ENCODE measurements around the gene ZBTB49.
A peak's percentile ranks its signal among the peaks of the same experiment; 100 is the strongest.
"Not testable (repeated sequence)": the region's sequence is repeated elsewhere in the genome, so short reads cannot be mapped to it uniquely, and the experiment has no call there.

Gene ZBTB49

DNA sequence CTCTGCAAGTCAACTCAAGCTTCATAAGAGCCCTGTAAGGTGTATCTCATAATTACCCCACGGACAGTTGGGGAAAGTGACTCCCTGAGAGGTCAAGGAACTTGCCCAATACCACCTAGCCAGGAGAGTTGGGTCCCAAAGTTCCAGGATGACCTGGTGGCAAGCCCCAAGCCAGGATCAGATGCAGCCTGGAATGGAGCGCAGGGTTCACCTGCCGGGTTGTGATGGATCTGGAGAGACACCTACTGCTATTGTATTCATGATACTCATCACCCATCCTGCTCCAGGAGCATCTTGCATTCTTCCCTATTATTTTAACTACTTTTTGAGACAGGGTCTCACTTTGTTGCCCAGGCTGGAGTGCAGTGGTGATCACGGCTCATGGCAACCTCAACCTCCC, 36.1 kb downstream of the ZBTB49 start:
- DNase-seq (ENCODE audit: low spot score): no peak

DNA sequence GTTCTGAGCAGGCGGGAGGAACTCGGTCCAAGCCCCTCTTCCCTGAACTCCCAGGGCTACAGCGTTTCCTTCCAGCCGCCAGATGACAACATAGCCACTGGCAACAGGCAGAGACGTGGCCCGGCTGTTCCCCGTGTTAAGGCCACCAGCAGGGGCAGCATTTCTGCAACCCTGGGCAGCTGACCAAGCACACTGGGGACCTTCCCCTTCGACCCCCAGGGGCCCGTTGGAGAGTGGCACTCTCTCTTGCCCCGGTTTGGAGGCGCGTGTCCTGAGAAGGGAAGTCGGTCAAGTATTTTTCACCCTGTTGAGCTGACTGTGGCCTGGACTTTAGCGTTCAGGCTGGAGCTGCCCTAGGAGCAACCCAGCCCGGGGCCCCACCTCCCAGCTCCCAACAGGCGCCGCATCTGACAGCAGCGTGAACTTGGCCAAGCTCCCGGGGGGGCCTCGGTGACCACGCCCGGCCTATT, 37.6 kb downstream of the ZBTB49 start:
- no peak for DNase-seq (ENCODE audit: low spot score)

DNA sequence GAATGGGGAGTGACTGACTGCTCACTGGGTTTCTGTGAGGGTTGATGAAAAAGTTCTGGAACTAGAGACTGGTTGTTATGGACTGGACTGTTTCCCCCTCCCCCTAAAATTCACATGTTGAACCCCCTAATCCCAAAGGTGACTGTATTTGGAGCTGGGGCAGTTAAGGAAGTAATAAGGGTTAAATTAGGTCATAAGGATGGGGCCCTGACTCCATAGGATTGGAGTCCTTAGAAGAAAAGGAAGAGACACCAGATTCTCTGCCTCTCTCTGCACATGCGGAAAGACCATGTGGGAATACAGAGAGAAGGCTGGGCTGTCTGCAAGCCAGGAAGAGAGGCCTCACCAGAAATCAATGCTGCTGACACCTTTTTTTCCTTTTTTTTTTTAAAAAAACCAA, 38.2 kb downstream of the ZBTB49 start:
- no peak for DNase-seq (ENCODE audit: low spot score)

DNA sequence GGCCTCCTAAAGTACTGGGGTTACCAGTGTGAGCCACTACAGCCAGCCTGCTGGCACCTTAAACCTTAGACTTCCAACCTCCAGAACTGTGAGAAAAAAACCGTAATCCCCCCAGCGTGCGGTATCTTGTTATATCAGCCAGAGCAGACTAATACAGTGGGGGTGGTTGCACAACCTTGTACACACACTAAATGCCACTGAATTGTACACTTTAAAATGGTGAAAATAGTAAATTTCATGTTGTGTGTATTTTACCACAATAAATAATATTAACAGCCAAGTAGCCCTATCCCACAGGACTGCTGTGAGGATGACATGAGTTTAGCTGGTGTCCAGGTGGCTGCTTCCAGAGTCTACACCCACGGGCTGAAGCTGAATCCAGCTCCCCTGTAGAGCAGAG, 38.8 kb downstream of the ZBTB49 start:
- no peak for DNase-seq (ENCODE audit: low spot score)

DNA sequence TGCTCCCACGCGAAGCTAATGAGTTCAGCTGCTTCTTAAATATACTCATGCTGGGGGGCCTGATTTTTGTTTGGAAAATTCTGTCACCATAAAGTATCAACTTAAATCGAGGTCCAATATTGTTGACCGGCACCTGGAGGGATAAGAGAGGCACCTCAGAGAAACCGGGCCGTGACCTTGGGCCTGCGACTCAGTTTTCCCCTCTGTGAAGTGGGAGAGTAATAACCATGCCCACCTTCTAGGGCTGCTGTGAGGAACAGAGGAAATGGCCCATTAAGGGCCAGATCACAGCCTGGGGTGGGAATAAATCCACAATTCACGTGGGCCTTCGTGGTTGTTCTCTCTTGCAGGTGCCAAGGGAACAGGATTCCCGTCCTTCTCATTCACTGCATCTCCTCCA, 39.4 kb downstream of the ZBTB49 start:
- no peak for DNase-seq (ENCODE audit: low spot score)

DNA sequence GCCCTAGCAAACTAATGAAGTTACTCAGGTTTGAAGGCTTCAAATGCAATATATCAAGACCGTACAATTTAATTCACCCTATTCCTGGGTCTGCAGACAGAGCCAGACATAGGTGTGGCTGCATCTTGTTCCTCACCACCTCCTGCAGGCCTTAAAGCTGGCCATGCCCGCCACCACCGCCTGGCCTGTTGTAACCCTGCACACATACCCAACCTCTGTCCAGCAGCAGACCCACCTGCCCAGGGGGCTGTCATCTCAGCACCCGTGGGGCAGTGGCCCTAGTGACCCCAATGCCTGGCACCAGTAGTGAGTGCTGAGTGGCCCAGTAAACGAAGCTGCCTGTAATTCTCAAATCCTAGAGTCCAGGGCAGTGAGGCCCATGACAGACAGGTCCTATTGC, 40.7 kb downstream of the ZBTB49 start:
- DNase-seq (ENCODE audit: low spot score): no peak

DNA sequence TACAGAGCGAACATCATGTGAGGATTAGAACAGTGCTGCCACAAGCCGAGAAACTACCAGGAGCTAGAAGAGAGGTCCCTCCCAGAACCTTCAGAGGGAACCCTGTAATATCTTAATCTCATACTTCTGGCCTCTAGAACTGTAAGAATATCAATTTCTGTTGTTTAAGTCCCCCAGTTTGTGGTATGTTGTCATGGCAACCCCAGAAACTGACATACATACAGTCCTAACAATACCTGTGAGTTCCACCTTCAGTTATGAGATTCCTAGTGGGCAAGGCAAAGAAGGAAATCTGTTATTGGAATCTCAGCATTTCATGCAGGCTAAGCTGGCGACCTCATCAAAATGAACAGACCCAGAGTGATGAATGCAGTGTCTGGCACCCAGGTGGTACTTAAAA, 42.5 kb downstream of the ZBTB49 start:
- no peak for DNase-seq (ENCODE audit: low spot score)

DNA sequence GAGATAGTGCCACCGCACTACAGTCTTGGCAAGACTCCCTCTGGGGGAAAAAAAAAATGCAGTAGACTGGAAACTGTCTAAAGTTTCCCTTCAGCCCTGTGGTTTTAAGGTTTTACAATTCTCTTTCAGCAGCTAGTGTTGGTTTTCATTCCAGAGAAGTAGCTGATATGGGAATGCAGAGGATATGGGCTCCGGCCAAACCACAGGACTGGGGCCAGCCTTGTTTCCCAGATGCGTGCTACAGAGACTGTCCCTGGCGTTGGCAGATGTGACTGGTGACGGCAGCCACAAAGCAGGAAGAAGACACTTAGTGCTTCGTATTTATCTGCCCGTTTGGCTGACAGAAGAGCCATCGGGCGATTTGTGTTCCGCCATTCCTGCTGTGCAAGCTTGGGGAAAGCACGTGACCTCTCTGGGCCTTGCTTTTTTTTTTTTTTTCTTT, 43.2 kb downstream of the ZBTB49 start:
- no peak for DNase-seq (ENCODE audit: low spot score)

DNA sequence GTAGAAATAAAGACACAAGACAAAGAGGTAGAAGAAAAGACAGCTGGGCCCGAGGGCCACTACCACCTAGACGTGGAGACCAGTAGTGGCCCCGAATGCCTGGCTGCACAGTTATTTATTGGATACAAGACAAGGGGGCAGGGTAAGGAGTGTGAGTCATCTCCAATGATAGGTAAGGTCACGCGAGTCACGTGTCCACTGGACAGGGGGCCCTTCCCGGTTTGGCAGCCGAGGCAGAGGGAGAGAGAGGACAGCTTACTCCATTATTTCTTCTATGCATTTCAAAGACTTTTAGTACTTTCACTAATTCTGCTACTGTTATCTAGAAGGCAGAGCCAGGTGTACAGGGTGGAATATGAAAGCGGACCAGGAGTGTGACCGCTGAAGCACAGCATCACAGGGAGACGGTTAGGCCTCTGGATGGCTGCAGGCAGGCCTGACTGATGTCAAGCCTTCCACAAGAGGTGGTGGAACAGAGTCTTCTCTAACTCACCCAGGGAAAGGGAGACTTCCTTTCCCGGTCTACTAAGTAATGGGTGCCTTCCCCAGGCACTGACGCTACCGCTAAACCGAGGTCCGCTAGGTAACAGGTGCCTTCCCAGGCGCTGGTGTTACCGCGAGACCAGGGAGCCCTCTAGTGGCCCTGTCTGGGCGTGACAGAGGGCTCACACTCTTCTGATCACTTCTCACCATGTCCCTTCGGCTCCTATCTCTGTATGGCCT, 44.9 kb downstream of the ZBTB49 start:
- DNase-seq (ENCODE audit: low spot score): peak; percentile 72

DNA sequence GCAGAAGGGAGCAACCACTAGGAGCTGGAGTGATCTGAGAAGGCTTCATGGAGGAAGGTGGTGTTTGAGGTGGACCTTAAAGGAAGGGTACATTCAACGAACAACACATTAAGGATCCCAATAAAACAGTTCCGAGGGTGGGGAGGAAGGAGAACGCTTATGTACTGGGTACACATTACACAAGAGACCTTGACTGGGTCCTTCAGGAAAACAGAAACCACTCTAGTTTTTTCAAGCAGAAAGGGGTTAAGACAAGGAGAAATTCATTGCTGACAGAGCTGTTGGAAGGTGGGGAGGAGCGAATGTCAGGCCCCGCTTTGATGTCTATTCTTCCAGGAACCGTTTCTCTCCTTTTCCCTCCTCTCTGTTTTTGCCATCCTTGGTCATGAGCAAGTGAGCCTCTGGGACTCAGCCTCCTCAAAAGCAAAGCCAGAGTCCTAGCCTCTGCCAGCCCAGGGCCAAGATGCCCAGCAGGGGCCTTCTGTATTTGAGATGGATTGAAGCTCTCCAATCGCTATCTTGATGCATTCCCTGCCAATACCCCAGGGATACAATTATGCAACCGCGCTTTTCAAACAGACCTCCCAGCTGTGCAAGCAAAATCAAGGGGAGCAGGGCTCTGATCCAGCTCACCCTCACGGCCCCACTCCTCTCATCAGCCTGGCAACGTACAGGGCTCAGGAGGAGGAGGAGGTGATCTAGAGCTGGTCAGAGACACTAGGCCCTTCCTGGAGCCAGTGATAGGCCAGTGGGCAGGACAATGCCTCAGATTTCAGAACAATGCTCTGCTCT, 48.4 kb downstream of the ZBTB49 start:
- no peak for DNase-seq (ENCODE audit: low spot score)

DNA sequence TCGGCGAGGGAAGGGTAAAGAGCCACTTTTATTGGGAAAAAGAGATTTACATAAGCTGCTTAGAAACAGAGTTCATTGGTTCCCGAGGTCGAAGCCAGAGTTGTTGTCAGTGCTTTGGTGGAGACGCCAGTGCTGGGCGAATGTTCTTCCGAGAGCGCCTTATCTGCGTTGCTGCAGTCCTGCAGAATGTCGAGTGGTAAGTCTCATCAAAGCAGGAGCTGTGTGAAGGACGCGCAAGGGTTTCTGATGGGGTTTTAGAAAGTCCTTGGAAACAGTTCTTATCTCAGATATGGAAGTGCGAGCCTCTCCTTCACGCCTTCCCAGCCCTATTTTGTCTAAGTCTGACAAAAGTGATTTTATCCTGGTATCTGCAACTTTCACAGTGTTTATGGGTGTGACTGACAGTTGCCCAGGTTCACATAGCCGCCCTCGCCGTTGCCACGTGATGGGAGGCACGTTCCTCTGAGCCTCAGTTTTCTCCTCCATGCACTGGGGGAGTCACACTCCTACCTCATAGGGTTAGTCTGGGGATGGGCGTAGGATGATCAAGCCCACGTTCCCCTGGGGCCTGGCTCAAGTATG, 49.5 kb downstream of the ZBTB49 start:
- DNase-seq (ENCODE audit: low spot score): no peak

DNA sequence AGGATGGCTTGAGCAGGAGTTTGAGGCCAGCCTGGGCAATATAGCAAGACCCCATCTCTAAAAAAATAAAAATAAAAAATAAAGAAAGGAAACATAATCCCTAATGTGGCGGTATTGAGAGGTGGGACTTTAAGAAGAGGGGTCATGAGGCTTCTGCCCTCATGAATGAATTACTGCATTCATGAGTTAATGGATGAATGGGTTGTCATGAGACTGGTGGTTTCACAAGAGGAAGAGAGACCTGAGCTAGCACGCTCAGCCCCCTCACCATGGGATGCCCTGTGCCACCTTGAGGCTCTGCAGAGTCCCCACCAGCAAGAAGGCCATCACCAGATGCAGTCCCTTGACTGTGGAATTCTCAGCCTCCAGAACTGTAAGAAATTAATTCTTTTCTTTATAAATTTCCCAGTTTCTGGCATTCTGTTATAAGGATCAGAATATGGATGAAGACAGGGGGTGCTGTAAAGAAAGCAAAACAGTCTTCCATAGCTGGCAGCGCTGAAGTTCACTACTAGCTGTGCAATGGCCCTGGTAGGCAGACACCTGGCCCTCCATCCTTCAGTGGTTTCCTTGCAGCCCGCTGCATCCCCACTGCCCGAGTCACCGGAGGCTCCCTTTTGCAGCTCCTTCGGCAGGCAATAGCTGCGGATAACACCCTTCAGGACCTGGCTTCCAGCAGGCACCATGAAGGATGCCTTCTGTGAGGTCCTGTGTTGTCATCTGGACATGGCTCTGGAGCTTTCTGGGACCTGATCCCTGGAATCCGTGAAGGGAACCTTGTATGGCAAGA, 52.0 kb downstream of the ZBTB49 start:
- no peak for DNase-seq (ENCODE audit: low spot score)

DNA sequence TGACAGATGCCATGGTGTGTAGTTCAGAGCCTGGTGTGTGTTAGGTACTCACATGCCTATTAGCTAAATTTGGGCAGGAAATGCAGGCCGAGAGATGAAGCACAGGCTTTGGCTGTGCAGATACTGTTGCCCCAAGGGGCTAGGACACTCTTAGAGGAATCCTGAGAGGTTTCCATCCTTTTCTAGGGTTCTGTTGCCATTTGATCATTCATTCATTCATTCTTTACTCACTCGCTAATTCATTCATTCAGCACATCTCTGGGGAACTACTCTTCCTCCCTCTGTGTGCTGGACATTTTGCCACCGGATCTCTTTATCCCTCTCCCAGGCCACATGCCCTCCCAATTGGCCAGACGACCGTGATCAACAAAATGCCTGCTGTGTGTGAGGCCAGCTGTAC, 53.0 kb downstream of the ZBTB49 start:
- no peak for DNase-seq (ENCODE audit: low spot score)

DNA sequence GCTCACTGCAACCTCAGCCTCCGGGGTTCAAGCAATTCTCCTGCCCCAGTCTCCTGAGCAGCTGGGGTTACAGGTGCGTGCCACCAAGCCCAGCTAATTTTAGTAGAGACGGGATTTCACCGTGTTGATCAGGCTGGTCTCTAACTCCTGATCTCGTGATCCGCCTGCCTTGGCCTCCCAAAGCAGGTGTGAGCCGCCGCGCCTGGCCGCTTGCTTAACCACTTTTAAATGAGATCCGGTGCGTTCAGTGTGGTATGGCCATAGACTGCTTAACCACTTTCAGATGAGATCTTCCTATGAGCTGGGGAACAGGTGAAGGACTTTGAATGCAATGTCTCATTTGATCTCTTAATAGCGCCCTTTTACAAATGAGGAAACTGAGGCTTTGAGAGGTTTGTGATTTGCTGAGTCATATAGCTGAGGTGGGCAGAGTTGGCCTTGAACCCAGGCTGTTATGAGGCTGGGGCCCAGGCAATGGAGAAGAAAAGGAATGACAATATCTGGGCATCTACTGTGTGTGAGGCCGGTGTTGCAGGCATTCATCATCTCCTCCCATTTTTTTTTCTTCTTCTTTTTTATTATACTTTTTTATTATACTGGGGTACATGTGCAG, 55.0 kb downstream of the ZBTB49 start:
- no peak for DNase-seq (ENCODE audit: low spot score)

DNA sequence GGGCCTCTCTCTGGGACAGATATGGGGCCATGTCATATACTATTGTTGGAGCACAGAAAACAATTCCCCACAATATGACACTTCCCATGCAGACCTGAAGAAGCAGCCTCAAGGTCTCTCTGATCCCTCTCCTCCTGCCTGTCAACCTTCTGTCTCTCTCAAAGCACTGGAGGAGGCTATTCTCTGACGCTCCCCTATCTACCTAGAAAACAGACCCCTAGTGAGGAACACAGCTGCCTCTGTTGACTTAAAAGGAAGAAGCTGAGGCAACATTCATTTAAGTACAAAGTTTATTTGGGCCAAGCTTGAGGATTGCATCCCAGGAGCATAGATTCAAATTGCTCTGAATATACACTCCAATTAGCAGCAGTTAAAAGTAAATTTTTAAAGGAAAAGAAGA, 57.5 kb downstream of the ZBTB49 start:
- no peak for DNase-seq (ENCODE audit: low spot score)

DNA sequence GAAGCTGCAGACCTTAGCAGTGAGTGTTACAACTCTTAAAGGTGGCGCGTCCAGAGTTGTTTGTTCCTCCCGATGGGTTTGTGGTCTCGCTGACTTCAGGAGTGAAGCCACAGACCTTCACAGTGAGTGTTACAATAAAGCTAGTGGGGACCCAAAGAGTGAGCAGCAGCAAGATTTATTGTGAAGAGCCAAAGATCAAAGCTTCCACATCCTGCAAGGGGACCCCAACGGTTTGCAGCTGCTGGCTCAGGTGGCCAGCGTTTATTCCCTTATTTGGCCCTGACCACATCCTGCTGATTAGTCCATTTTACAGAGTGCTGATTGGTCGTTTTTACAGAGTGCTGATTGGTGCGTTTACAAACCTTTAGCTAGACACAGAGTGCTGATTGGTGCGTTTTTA, 58.5 kb downstream of the ZBTB49 start:
- DNase-seq (ENCODE audit: low spot score): not testable (repeated sequence)

DNA sequence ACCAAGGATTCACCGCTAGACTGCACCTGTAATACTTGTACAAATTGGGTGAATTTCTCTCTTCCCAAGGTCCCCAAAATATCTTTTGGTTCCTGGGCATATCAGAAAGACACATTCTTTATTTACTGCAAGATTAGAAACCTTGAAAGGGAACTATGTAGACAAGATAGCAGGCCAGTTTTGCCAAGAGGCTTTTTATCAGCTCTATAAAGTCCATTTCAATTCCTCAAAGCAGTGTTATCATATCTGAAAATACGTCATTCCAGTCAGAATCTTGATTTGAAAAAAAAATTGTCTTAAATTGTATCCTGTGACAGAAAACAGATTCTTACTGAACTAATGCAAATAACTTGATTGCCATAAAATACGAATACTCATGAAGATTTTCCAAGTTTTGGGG, 59.8 kb downstream of the ZBTB49 start:
- DNase-seq (ENCODE audit: low spot score): no peak

DNA sequence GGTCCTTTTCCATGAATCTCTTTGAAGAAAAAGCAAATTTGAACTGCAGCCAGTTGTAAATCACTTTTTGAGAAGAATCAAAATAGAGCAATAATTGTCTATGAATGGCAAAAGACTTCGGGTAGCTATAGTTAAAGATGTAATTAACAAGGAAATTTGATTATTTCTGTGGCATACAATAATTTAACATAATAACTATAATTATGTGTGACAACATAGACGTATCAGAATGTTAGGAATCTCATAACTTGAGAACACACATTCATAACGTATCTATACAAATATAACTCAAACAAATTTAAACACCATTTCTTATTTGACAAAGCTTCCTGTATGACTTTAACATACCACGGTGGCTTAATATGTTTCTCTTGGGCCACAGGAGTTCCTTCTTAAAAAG, 60.9 kb downstream of the ZBTB49 start:
- no peak for DNase-seq (ENCODE audit: low spot score)

DNA sequence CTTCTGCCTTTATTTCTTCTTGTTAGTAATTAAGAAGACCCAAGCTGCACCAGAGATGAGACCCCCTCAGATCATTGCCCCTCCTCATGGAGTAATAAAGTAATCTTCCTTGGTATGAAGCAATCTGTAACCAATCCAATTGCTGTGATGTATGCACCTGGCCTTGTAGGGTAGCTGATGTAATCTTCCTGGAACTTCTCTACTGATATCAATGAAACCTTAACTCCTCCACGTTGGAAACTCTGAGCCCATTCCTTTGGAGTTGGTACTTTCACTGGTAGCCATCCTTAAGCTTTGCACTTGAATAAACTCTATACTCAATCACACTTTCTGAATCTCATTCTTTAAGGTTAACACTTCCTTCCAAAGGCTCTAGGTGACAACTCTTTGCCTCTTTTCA, 65.3 kb downstream of the ZBTB49 start:
- no peak for DNase-seq (ENCODE audit: low spot score)

DNA sequence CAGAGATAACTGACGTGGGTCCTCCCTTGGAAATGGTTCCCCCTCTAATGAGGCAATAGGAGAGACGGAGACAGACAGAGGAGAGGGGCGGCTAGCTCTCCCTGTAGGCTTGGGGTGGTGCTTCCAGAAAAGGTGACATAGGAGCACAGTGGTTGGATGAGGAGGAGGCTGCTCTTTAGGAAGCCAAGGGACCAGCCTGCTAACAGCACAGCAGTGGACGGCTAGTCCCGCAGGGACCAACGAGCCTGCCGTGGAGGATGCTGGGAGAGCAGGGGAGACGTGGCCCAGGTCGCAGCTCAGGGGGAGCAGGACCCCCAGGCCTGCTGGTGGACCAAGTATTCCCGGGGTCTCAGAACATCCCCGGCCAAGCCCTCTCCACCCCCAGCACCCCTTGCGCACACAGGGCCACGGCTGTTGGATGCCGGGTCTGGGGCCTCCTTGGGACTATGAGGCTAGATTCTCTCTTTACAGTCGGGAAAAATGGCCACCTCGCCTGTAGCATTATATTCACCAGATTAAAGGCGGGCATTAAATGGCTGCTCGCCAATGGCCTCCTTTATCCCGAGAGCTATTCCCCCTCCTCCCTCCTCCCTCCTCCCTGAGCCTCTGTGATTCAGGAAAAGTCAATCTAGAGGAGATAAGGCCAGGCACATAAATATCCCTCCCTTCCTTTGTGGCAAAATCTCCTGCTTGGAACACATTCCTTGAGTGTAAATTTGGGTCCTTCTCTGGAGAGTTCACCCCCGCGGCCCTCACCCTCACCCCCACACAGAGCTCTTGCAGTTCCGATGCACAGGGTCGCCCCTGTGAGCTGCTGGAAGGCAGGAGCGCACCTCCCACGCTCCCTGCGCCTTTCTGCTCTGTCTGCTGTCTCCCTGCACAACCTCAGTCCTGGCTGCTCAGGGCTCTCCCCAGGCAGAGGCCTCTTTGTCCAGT, 66.3 kb downstream of the ZBTB49 start:
- DNase-seq (ENCODE audit: low spot score): no peak
